Measurements from ENCODE around the gene RXFP4.
"Not testable (repeated sequence)": the region's sequence is repeated elsewhere in the genome, so short reads cannot be mapped to it uniquely, and the experiment has no call there.

Gene RXFP4

GRCh38 chr1:155978973-155979429 lies 37.6 kb downstream of the RXFP4 start:
- peak; percentile 48 for DNase-seq

GRCh38 chr1:155979597-155980343 lies 38.3 kb downstream of the RXFP4 start:
- DNase-seq: peak; percentile 39

- DNase-seq: peak; percentile 79
Observed at GRCh38 chr1:155981266-155982088, 40.0 kb downstream of the RXFP4 start.

GRCh38 chr1:155982106-155982505 lies 40.7 kb downstream of the RXFP4 start:
- no peak for DNase-seq

- peak; percentile 100 for DNase-seq
Observed at GRCh38 chr1:155983191-155984024, 42.0 kb downstream of the RXFP4 start.

GRCh38 chr1:155984341-155984740 lies 42.9 kb downstream of the RXFP4 start:
- DNase-seq: no peak

GRCh38 chr1:155984903-155985645 lies 43.6 kb downstream of the RXFP4 start:
- not testable (repeated sequence) for DNase-seq

- peak; percentile 73 for DNase-seq
Observed at GRCh38 chr1:155989242-155990004, 48.0 kb downstream of the RXFP4 start.

GRCh38 chr1:155990005-155990739 lies 48.7 kb downstream of the RXFP4 start:
- DNase-seq: no peak

Measured in fibroblast of skin of abdomen (primary cell).